A549 treated with AZD9567 at 1 μM for 4 hours (cell line): ENCODE measurements around the gene IL1R2. TPM values are rescaled to one million over a fixed set of nuclear protein-coding genes. Genes with fewer than 3 reads are reported as not detected.

ENCODE experiments used
- total RNA-seq: library from RNA; stranded (reverse); fragments of 200-300 nt; extraction: Qiagen RNA extraction; gene quantifications from 5 replicates; pipeline ENCODE4 v1.2.3, GENCODE V29; 2022; ENCODE audit not compliant: insufficient read depth

IL1R2 gene, protein sequence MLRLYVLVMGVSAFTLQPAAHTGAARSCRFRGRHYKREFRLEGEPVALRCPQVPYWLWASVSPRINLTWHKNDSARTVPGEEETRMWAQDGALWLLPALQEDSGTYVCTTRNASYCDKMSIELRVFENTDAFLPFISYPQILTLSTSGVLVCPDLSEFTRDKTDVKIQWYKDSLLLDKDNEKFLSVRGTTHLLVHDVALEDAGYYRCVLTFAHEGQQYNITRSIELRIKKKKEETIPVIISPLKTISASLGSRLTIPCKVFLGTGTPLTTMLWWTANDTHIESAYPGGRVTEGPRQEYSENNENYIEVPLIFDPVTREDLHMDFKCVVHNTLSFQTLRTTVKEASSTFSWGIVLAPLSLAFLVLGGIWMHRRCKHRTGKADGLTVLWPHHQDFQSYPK
- total RNA-seq = 0.48 to 1.7 TPM (median 0.69 TPM) in 4 of 5 replicates, not detected in the other

DNA sequence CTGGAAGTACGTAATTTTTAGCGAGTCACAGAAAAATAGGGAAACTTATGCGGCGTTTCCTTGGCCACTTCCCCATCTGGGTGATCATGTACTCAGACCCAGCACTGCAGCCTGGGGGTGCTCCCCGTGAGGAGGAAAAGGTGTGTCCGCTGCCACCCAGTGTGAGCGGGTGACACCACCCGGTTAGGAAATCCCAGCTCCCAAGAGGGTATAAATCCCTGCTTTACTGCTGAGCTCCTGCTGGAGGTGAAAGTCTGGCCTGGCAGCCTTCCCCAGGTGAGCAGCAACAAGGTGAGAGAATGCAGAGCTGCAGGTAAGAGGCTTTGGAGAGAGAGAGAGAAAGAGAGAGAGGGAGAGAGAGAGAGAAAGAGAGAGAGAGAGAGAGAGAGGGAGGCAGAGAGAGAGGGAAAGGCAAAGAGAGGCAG is at the start of gene IL1R2:
TSS of gene IL1R2 (plus strand) at position 240 of the 425 bp plus-strand sequence. CDS start 16,616 bp downstream, outside the sequence.

Other genes with a start within 250 kb of the IL1R2 start
- gene IL1R1, start 150.8 kb downstream of the IL1R2 start, total RNA-seq = 27.0 to 41.6 TPM (median 37.1 TPM) in 5 replicates
- 0.02 TPM in 1 of 5 replicates, not detected in the others for gene IL1RL2, start 195.1 kb downstream of the IL1R2 start, total RNA-seq